IMR-90 (cell line): ENCODE results near the gene HGF. TPM values are rescaled to one million over a fixed set of nuclear protein-coding genes. Genes with fewer than 3 reads are reported as not detected.

Experiments used
- ATAC-seq: fragments of 200-7000 bp; cut with Tn5 transposase; 2 replicates; pipeline ENCODE4 v1.9.1; 2020; ENCODE audit warnings: low read depth, mild to moderate bottlenecking, moderate library complexity
- BruUV-seq: library from RNA; stranded (reverse); fragments of 400-500 nt; replicated peaks from 2 replicates; lab custom pipeline; 2021; lab: Mats Ljungman, UMichigan
- CTCF ChIA-PET: fragments of 300-600 bp; formaldehyde crosslinking; extraction: SDS; loops from one replicate; lab custom pipeline; 2021; ENCODE audit warnings: antibody characterized with exemption; lab: Yijun Ruan, JAX
- POLR2A ChIA-PET: fragments of 300-600 bp; sonication (Branson Sonifier 250); formaldehyde crosslinking; loops from one replicate; lab custom pipeline; 2022; ENCODE audit warnings: antibody characterized with exemption; ENCODE audit not compliant: unreplicated experiment; lab: Charles Lee
- DNase-seq: peaks from one replicate; pipeline ENCODE4 v3.0.0; 2013
- H2AFZ ChIP-seq: replicated peaks from 2 replicates; pipeline ENCODE3; 2013; ENCODE audit warnings: low read length, mild to moderate bottlenecking; ENCODE audit not compliant: poor library complexity
- H2AK5ac ChIP-seq: 2 replicates; pipeline ENCODE4 v1.6.1; 2013; ENCODE audit warnings: low read depth, low read length, inconsistent platforms
- H2AK9ac ChIP-seq: replicated peaks from 2 replicates; pipeline ENCODE3; 2013; ENCODE audit warnings: mild to moderate bottlenecking, low read depth, low read length, moderate library complexity; ENCODE audit not compliant: poor library complexity
- H2BK120ac ChIP-seq: 2 replicates; pipeline ENCODE4 v1.6.1; 2013; ENCODE audit warnings: low read depth, low read length, inconsistent platforms
- H2BK15ac ChIP-seq: 3 replicates; pipeline ENCODE4 v1.6.1; 2013; ENCODE audit warnings: low read depth, low read length, inconsistent platforms
- H2BK20ac ChIP-seq: 2 replicates; pipeline ENCODE4 v1.6.1; 2013; ENCODE audit warnings: low read depth, mild to moderate bottlenecking, inconsistent platforms, low read length, moderate library complexity
- H2BK5ac ChIP-seq: 2 replicates; pipeline ENCODE4 v1.6.1; 2013; ENCODE audit warnings: mild to moderate bottlenecking, low read depth, low read length, inconsistent platforms; ENCODE audit not compliant: poor library complexity, severe bottlenecking
- H3K14ac ChIP-seq: replicated peaks from 2 replicates; pipeline ENCODE4 v1.6.1; 2013; ENCODE audit warnings: low read depth, low read length, inconsistent platforms
- H3K18ac ChIP-seq: 2 replicates; pipeline ENCODE4 v1.6.1; 2013; ENCODE audit warnings: low read depth, low read length, control low read depth
- H3K23ac ChIP-seq: 2 replicates; pipeline ENCODE4 v1.6.1; 2013; ENCODE audit warnings: low read depth, low read length, inconsistent platforms
- H3K27ac ChIP-seq: 2 replicates; pipeline ENCODE4 v1.5.1; 2013; ENCODE audit warnings: mild to moderate bottlenecking, control low read depth, low read length; ENCODE audit not compliant: insufficient read depth
- H3K27me3 ChIP-seq: 2 replicates; pipeline ENCODE4 v1.6.1; 2013; ENCODE audit warnings: low read length; ENCODE audit not compliant: control insufficient read depth, insufficient read depth
- H3K36me3 ChIP-seq: 2 replicates; pipeline ENCODE4 v1.6.1; 2013; ENCODE audit warnings: low read length, mixed read lengths; ENCODE audit not compliant: control insufficient read depth, insufficient read depth
- H3K4ac ChIP-seq: 2 replicates; pipeline ENCODE4 v1.6.1; 2013; ENCODE audit warnings: low read depth, low read length, inconsistent platforms
- H3K4me1 ChIP-seq: 2 replicates; pipeline ENCODE4 v1.6.1; 2013; ENCODE audit warnings: low read length, mixed read lengths; ENCODE audit not compliant: control insufficient read depth, insufficient read depth
- H3K4me2 ChIP-seq: 2 replicates; pipeline ENCODE4 v1.6.1; 2013; ENCODE audit warnings: low read depth, mild to moderate bottlenecking, control low read depth, low read length, moderate library complexity
- H3K4me3 ChIP-seq: 2 replicates; pipeline ENCODE4 v1.5.1; 2013; ENCODE audit warnings: low read depth, mild to moderate bottlenecking, control low read depth, low read length, moderate library complexity; ENCODE audit not compliant: insufficient read depth
- H3K56ac ChIP-seq: 2 replicates; pipeline ENCODE4 v1.6.1; 2013; ENCODE audit warnings: low read length, inconsistent platforms; ENCODE audit not compliant: insufficient read depth; ENCODE audit errors: extremely low read depth
- H3K79me1 ChIP-seq, 2 experiments: 2 replicates each; pipeline ENCODE4 v1.6.1; 2013; ENCODE audit warnings: low read length in 2 of 2, inconsistent platforms in 1 of 2, low read depth in 1 of 2
- H3K9ac ChIP-seq: 2 replicates; pipeline ENCODE4 v1.6.1; 2013; ENCODE audit warnings: low read depth, low read length, control low read depth
- H3K9me1 ChIP-seq: 2 replicates; pipeline ENCODE4 v1.6.1; 2013; ENCODE audit warnings: low read length, inconsistent platforms; ENCODE audit not compliant: insufficient read depth
- H3K9me3 ChIP-seq: 2 replicates; pipeline ENCODE4 v1.6.1; 2013; ENCODE audit warnings: low read length; ENCODE audit not compliant: control insufficient read depth, insufficient read depth
- H4K20me1 ChIP-seq: 2 replicates; pipeline ENCODE4 v1.6.1; 2013; ENCODE audit warnings: low read length, inconsistent platforms; ENCODE audit not compliant: insufficient read depth
- H4K5ac ChIP-seq: 2 replicates; pipeline ENCODE4 v1.6.1; 2013; ENCODE audit warnings: mild to moderate bottlenecking, low read depth, low read length, control low read depth
- H4K8ac ChIP-seq, 2 experiments: 2 replicates each; pipeline ENCODE4 v1.6.1; 2013; ENCODE audit warnings: low read depth in 2 of 2, low read length in 2 of 2, control low read depth in 1 of 2, inconsistent platforms in 1 of 2
- H4K91ac ChIP-seq: 2 replicates; pipeline ENCODE4 v1.6.1; 2013; ENCODE audit warnings: low read depth, low read length, inconsistent platforms; ENCODE audit not compliant: insufficient read depth
- CEBPB ChIP-seq: IDR thresholded peaks from 2 replicates; pipeline ENCODE4 v1.6.1; 2012; ENCODE audit warnings: low read depth, low read length, improper control_type of control experiment
- WGBS, 2 experiments: methylation state at CpG; one replicate each; pipeline versions ENCODE4 v1.1.5 to v1.1.7; 2013; ENCODE audit warnings: missing lambda C conversion rate in 2 of 2; ENCODE audit not compliant: insufficient read length in 1 of 2; ENCODE audit errors: extremely low coverage in 2 of 2; 5-methylcytosine and 5-hydroxymethylcytosine counted together
- dilution Hi-C: fragments of 300-500 bp; cut with HindIII; formaldehyde crosslinking; loops from one replicate; pipeline ENCODE4 v1.14.3; 2018; ENCODE audit warnings: low sequenced_read_pairs; ENCODE audit not compliant: unreplicated experiment
- in situ Hi-C: fragments of 300-500 bp; cut with MboI; formaldehyde crosslinking; loops from 3 replicates; pipeline ENCODE4 v1.14.3; 2019; ENCODE audit warnings: low sequenced_read_pairs, inconsistent platforms, mixed read lengths
- intact Hi-C: fragments of 100-400 bp; cut with micrococcal nuclease; formaldehyde crosslinking; loops from 2 replicates; pipeline ENCODE4 v1.10.0; 2022
- polyA plus RNA-seq, 3 experiments: library from polyadenylated mRNA; depleted of rRNA; stranded (reverse); fragments of >200 nt; gene quantifications; 2 replicates each; pipeline ENCODE4 v1.2.3, GENCODE V29; 2012; ENCODE audit warnings: low replicate concordance in 1 of 3
- total RNA-seq: library from RNA; depleted of rRNA; stranded (reverse); fragments of >200 nt; gene quantifications from 2 replicates; pipeline ENCODE4 v1.2.3, GENCODE V29; 2012

Gene HGF
- total and polyA plus RNA-seq, 2 of the 4 experiments (the other 2 are of a cell fraction), result 16.8 to 50.9 TPM

DNA sequence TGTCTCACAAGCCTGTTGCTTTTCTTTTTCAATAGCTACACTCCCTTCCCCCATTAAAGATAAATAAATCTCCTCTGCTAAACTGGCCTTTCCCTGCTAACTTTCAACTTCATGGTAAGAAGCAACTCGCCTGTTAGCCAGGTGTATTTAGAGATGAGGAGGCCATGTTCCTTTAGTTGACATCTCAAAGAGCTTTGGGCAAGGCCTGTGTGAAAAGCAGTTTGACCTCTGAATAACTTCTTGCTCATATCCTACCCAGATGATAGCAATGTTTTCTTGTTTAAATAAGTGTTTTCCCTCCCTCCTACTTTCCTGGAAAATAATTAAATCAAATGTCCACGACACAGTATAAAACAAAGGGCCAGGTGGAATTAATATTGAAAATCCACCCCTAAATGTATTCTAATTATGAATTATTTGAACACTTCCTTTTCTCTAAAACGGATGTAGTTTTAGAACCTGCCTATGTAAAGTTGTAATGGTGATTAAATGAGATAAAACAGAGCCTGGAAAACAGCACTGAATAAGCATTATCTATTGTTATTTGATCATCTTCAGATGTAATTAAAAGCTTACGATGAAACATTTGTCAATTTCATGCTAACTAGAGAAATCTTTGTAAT, 78.5 kb downstream of the HGF start:
- Histone ChIP-seq H3K4me2 (peak overlapping the region; percentile 16; the same call in 1 of the 2 replicates), H4K20me1 (no peaks in the 10 kb centered on the region), H2BK15ac (peak overlapping the region; percentile 60; the same call in 1 of the 3 replicates), H2AFZ (no peak overlapping the region), H3K14ac (peak overlapping the region; percentile 18), H3K4me1 (peaks cover 11% of the 10 kb centered on the region; the same call in 1 of the 2 replicates), H2AK5ac (peak overlapping the region; percentile 29; the same call in 1 of the 2 replicates), H3K9me1 (peaks cover 3% of the 10 kb centered on the region; the same call in 1 of the 2 replicates), H2BK5ac (peak overlapping the region; percentile 93), H3K79me1 (no peaks in the 10 kb centered on the region), H3K36me3 (no peaks in the 10 kb centered on the region), H3K27ac (peak overlapping the region; percentile 93), H2AK9ac (no peak overlapping the region), H3K4ac (peak overlapping the region; percentile 72; the same call in 1 of the 2 replicates), H3K27me3 (no peaks in the 10 kb centered on the region), H3K4me3 (no peak overlapping the region), H3K18ac (peak overlapping the region; percentile 59; the same call in 1 of the 2 replicates), H4K91ac (peak overlapping the region; percentile 67), H3K23ac (peak overlapping the region; percentile 37), H3K9me3 (no peaks in the 10 kb centered on the region), H4K8ac (peak overlapping the region; percentile 37 to 81), H3K9ac (peak overlapping the region; percentile 55; the same call in 1 of the 2 replicates), H3K56ac (peak overlapping the region; percentile 68), H4K5ac (peak overlapping the region; percentile 67), H2BK20ac (peak overlapping the region; percentile 77), H2BK120ac (peak overlapping the region; percentile 90)
- ATAC-seq (no peak), DNase-seq (peak; percentile 55)
- dilution Hi-C loops (no loop called here), intact Hi-C loops (loop anchor here (5.0 kb wide), 1 partner anchor 189 kb away; no protein-coding TSS in a partner anchor), in situ Hi-C loops (no loop called here)
- BruUV-seq, result no TSS peak
- WGBS, 2 experiments, result no CpG with 5 or more reads among the region's 4 CpGs
- CTCF ChIA-PET, result interaction anchor here (1.6 kb wide), 1 partner anchor 26 kb away, joined by 5 read pairs; no protein-coding TSS in a partner anchor
- no peak for TF ChIP-seq CEBPB
- POLR2A ChIA-PET, result interaction anchor here (0.6 kb wide), 1 partner anchor 579 kb away, joined by 3 read pairs; no protein-coding TSS in a partner anchor
